ENCODE data around the gene KIF25. TPM values are rescaled to one million over a fixed set of nuclear protein-coding genes. Genes with fewer than 3 reads are reported as not detected.

KIF25 gene
- total and polyA plus RNA-seq, 11 donors: 0.11 to 0.29 (median 0.16) TPM; not detected in 5

DNA sequence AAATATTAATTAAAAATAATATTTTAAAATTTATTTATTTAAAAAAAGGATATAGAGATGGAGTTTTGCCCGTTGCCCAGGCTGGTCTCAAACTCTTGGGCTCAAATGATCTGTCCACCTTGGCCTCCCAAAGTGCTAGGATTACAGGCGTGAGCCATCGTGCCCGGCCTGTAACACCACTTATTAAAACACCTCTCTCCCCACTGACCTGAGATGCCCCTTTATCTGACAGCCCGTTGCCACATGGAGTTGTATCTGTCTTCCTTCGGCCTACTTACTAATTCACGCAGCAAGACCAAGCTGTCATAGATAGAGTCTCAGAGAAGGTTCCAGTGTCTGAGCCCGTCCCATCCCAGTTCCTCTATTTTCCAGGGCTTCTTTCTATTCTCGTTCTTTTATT lies 30.7 kb downstream of the KIF25 start:
- Histone ChIP-seq H3K36me3 (no peaks in the 10 kb centered on the region), H3K4me1 (peaks cover 0 to 35% (median 28%) of the 10 kb centered on the region in 12 donors), H3K27me3 (no peaks in the 10 kb centered on the region), H3K9me3 (no peaks in the 10 kb centered on the region), H3K27ac (no peak overlapping the region), H3K4me3 (no peak overlapping the region)
- ATAC-seq: no peak
- 90 to 96% (median 95%) methylated on average over 9 of the region's 9 CpGs for WGBS, 4 donors
- TF ChIP-seq POLR2A (IDR thresholded peaks at IDR 0.05): no peak
- TF ChIP-seq, protein P1, sequence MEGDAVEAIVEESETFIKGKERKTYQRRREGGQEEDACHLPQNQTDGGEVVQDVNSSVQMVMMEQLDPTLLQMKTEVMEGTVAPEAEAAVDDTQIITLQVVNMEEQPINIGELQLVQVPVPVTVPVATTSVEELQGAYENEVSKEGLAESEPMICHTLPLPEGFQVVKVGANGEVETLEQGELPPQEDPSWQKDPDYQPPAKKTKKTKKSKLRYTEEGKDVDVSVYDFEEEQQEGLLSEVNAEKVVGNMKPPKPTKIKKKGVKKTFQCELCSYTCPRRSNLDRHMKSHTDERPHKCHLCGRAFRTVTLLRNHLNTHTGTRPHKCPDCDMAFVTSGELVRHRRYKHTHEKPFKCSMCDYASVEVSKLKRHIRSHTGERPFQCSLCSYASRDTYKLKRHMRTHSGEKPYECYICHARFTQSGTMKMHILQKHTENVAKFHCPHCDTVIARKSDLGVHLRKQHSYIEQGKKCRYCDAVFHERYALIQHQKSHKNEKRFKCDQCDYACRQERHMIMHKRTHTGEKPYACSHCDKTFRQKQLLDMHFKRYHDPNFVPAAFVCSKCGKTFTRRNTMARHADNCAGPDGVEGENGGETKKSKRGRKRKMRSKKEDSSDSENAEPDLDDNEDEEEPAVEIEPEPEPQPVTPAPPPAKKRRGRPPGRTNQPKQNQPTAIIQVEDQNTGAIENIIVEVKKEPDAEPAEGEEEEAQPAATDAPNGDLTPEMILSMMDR (IDR thresholded peaks at IDR 0.05): no peak
- DNase-seq: peak in 1 of 5 donors; percentile 4
- intact Hi-C loops (cut with DNase I): no loop called here

DNA sequence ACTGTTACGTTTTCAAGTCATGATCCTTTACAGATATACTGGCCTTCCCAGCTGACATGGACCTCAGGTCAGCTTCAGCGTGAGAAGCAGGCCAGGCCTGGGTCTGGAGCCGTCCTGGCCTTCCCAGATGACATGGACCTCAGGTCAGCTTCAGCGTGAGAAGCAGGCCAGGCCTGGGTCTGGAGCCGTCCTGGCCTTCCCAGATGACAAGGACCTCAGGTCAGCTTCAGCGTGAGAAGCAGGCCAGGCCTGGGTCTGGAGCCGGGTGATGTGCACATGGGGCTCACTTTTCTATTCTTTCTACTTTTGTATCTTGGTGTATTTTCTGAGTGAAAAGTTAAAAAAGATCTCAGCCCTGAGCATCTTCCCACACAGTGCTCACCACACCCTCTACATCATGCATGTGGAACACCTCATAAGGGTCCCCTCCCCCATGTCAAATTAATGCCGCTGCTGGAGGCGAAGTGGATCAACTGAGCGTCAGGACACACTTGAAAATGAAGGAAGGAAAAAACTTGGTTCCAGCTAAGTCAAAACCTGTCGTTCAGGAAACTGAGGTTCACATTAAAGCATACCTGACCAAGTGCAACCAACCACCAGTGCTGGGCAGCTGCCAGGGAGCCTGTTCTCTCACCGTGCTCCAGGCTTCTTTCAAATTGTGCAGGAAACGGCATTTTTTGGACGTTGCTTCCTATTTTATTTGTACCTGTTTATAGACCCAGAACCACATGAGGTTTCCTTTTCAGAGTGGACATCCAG lies 32.2 kb downstream of the KIF25 start:
- no peak overlapping the region for H3K4me3 ChIP-seq
- H3K4me1 ChIP-seq: peaks cover 0 to 46% (median 33%) of the 10 kb centered on the region in 12 donors
- no peaks in the 10 kb centered on the region for H3K36me3 ChIP-seq
- H3K9me3 ChIP-seq: no peaks in the 10 kb centered on the region
- peak overlapping the region in 9 of 12 donors; percentile 33 to 84 (median 72) for H3K27ac ChIP-seq
- H3K27me3 ChIP-seq: no peaks in the 10 kb centered on the region
- ATAC-seq (peak in 2 of 4 donors; percentile 34 to 40), DNase-seq (peak in 2 of 5 donors; percentile 29 to 32)
- intact Hi-C loops (cut with DNase I): loop anchor here in 4 of 10 donors (2.0 to 10.0 kb wide), 3 partner anchors 35 to 95 kb away; no protein-coding TSS in a partner anchor
- 69 to 76% (median 73%) methylated on average over 14 of the region's 14 CpGs for WGBS, 4 donors
- TF ChIP-seq POLR2A (IDR thresholded peaks at IDR 0.05): no peak
- TF ChIP-seq, protein P1 (IDR thresholded peaks at IDR 0.05): no peak

DNA sequence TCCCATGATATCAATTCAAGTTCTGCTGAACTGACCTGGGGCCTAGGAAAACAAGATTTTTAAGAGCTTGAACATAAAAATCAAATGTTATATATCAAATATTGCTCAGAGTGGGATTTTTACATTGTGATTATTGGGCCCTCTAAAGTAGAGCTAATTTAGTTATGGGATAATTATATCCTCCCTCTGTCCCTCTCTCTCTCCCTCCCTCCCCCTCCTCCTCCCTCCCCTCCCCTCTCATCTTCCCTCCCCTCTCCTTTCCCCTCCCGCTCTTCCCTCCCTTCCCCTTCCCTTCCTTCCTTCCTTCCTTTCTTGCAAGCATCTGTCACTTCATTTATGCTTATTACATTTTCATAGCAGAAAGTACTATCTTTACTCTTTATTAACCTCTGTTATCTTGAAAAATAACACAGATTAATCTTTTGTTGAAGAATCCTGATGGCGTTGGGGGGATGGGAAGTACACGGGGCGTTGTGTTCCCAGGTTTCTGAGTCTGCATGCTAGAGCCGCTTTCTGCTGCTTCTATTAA lies 32.8 kb downstream of the KIF25 start:
- TF ChIP-seq POLR2A (IDR thresholded peaks at IDR 0.05): no peak
- TF ChIP-seq, protein P1 (IDR thresholded peaks at IDR 0.05): no peak
- H3K36me3 ChIP-seq: no peaks in the 10 kb centered on the region
- H3K27ac ChIP-seq: peak overlapping the region in 11 of 12 donors; percentile 13 to 84 (median 72)
- intact Hi-C loops (cut with DNase I): loop anchor here in 4 of 10 donors (2.0 to 10.0 kb wide), 3 partner anchors 35 to 95 kb away; no protein-coding TSS in a partner anchor
- DNase-seq (peak in 1 of 5 donors; percentile 18), ATAC-seq (no peak)
- no peaks in the 10 kb centered on the region for H3K9me3 ChIP-seq
- H3K27me3 ChIP-seq: no peaks in the 10 kb centered on the region
- peaks cover 0 to 50% (median 34%) of the 10 kb centered on the region in 12 donors for H3K4me1 ChIP-seq
- H3K4me3 ChIP-seq: no peak overlapping the region
- 36 to 48% (median 45%) methylated on average over 5 of the region's 5 CpGs for WGBS, 4 donors

DNA sequence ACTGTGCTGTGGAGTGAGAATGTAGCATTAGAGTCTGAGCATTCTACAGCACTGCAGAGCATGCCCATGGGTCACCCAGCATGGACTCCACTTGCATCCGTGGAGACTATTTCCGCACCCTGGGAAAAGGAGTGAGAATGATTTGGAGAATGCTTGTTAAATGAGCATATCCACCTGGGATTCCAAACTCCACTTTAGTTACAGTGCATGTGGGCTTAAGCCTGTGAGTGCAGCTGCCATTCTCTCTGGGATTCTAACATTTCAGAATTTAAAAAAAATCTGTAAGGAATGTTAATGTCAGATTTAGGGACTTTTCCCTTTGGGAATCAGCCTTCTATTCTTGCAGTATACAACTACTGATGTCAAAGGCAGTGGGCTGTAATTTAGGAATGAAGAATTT lies 33.4 kb downstream of the KIF25 start:
- ATAC-seq (no peak), DNase-seq (peak in 1 of 5 donors; percentile 8)
- 44 to 83% (median 55%) methylated on average over 1 to 2 of the region's 2 CpGs for WGBS, 4 donors
- H3K36me3 ChIP-seq: no peaks in the 10 kb centered on the region
- intact Hi-C loops (cut with DNase I): loop anchor here in 4 of 10 donors (2.0 to 10.0 kb wide), 3 partner anchors 36 to 96 kb away; no protein-coding TSS in a partner anchor
- no peak overlapping the region for H3K4me3 ChIP-seq
- H3K4me1 ChIP-seq: peaks cover 0 to 56% (median 37%) of the 10 kb centered on the region in 12 donors
- H3K27me3 ChIP-seq: peaks cover 0 to 5% (median 0%) of the 10 kb centered on the region in 9 donors
- no peaks in the 10 kb centered on the region for H3K9me3 ChIP-seq
- no peak for TF ChIP-seq POLR2A (IDR thresholded peaks at IDR 0.05)
- TF ChIP-seq, protein P1 (IDR thresholded peaks at IDR 0.05): no peak
- peak overlapping the region; percentile 11 to 87 (median 74) for H3K27ac ChIP-seq

Measured in heart left ventricle (tissue), 16 donors.